ENCODE measurements around the gene BIN1. TPM values are rescaled to one million over a fixed set of nuclear protein-coding genes. Genes with fewer than 3 reads are reported as not detected.

BIN1 gene
- total RNA-seq, 1 experiment from 2014 or later = 31.8 TPM

- Histone ChIP-seq H3K36me3 (ENCODE audit: control insufficient read depth in 1 of 2, insufficient read depth in 2 of 2, low read length in 2 of 2) (no peaks in the 10 kb centered on the region), H3K9me3 (ENCODE audit: control insufficient read depth in 1 of 2, insufficient read depth in 1 of 2, low read depth in 1 of 2, low read length in 2 of 2) (no peaks in the 10 kb centered on the region), H3K4me1 (ENCODE audit: control insufficient read depth in 1 of 2, insufficient read depth in 2 of 2, low read length in 2 of 2) (peaks cover 28 to 37% of the 10 kb centered on the region in 2 experiments), H3K9ac (ENCODE audit: low read length) (no peak overlapping the region), H3K4me2 (ENCODE audit: low read length) (no peak overlapping the region), H3K9me2 (ENCODE audit: insufficient read depth) (no peaks in the 10 kb centered on the region), H3K27me3 (ENCODE audit: insufficient read depth, low read length) (no peaks in the 10 kb centered on the region), H2AFZ (ENCODE audit: low read depth, low read length, poor library complexity, severe bottlenecking) (no peak overlapping the region), H4K20me1 (ENCODE audit: insufficient read depth) (no peaks in the 10 kb centered on the region), H3K79me2 (ENCODE audit: insufficient read depth, low read length) (no peaks in the 10 kb centered on the region; the same call in 1 of the 2 replicates), H3K27ac (ENCODE audit: low read depth, low read length) (no peak overlapping the region), H3K4me3 (replicated peaks in 1 of 2; ENCODE audit: low read depth in 1 of 2, low read length in 2 of 2) (no peak overlapping the region)
- no TSS peak for BruUV-seq (replicated peaks)
- no peak for ATAC-seq
- TF ChIP-seq YY1 (IDR thresholded peaks at IDR 0.05; ENCODE audit: extremely low read depth, insufficient replicate concordance, low read depth, low read length) = no peak
- TF ChIP-seq CBX3 (IDR thresholded peaks at IDR 0.05; ENCODE audit: low read depth) = no peak
- no peak for TF ChIP-seq ZNF274 (IDR thresholded peaks at IDR 0.05; ENCODE audit: low read depth, low read length)
- no peak for TF ChIP-seq ATF3 (IDR thresholded peaks at IDR 0.05)
- TF ChIP-seq REST (IDR thresholded peaks at IDR 0.05; ENCODE audit: low read depth) = no peak
- no peak for TF ChIP-seq ZFX (IDR thresholded peaks at IDR 0.05)
- TF ChIP-seq SP1 (IDR thresholded peaks at IDR 0.05; ENCODE audit: low read depth) = no peak
- TF ChIP-seq CTCF (IDR thresholded peaks at IDR 0.05 in 2 of 3, conservative IDR thresholded peaks at IDR 0.05 in 1 of 3; ENCODE audit: borderline replicate concordance in 1 of 3, insufficient read depth in 1 of 3, low read depth in 2 of 3, low read length in 2 of 3) = no peak
- no peak for TF ChIP-seq RAD21 (IDR thresholded peaks at IDR 0.05; ENCODE audit: low read depth)
- no peak for TF ChIP-seq CEBPB (IDR thresholded peaks at IDR 0.05; ENCODE audit: low read depth)
- no peak for TF ChIP-seq ZBTB33 (IDR thresholded peaks at IDR 0.05; ENCODE audit: extremely low read depth, insufficient replicate concordance, low read length)
- no peak for TF ChIP-seq SIN3A (IDR thresholded peaks at IDR 0.05; ENCODE audit: low read depth)
- TF ChIP-seq MAX (IDR thresholded peaks at IDR 0.05) = no peak
- no peak for TF ChIP-seq EGR1 (IDR thresholded peaks at IDR 0.05; ENCODE audit: low read depth)
- TF ChIP-seq POLR2AphosphoS5 (IDR thresholded peaks at IDR 0.05; ENCODE audit: low read depth, low read length) = no peak
- TF ChIP-seq FOSL1 (IDR thresholded peaks at IDR 0.05; ENCODE audit: low read depth) = no peak
- TF ChIP-seq EZH2 (IDR thresholded peaks at IDR 0.05) = no peak
- no peak for TF ChIP-seq JUND (IDR thresholded peaks at IDR 0.05)
- ChIA-PET POLR2A (no interaction called here), CTCF (no interaction called here), RAD21 (ENCODE audit: low non-redundant PET in 1 of 2, low total read pairs in 2 of 2, uncharacterized antibody in 2 of 2, unreplicated experiment in 2 of 2) (no interaction called here)
- no peak for DNase-seq (ENCODE audit: low read depth, low spot score)
- intact Hi-C loops (cut with micrococcal nuclease) = no loop called here
Measured at GRCh38 chr2:127091148-127091547, 15.8 kb downstream of the BIN1 start.
